Nasal cavity respiratory epithelium epithelial cell of viscerocranial mucosa (primary cell): Measurements from ENCODE around the gene NUP35. TPM values are rescaled to one million over a fixed set of nuclear protein-coding genes. Genes with fewer than 3 reads are reported as not detected.

Experiments used
- total RNA-seq: library from RNA; depleted of rRNA; stranded (reverse); fragments of >200 nt; gene quantifications from 2 replicates; pipeline ENCODE4 v1.2.3, GENCODE V29; 2014

Gene NUP35, protein sequence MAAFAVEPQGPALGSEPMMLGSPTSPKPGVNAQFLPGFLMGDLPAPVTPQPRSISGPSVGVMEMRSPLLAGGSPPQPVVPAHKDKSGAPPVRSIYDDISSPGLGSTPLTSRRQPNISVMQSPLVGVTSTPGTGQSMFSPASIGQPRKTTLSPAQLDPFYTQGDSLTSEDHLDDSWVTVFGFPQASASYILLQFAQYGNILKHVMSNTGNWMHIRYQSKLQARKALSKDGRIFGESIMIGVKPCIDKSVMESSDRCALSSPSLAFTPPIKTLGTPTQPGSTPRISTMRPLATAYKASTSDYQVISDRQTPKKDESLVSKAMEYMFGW
- 11.3 and 15.4 TPM in 2 replicates for total RNA-seq

DNA sequence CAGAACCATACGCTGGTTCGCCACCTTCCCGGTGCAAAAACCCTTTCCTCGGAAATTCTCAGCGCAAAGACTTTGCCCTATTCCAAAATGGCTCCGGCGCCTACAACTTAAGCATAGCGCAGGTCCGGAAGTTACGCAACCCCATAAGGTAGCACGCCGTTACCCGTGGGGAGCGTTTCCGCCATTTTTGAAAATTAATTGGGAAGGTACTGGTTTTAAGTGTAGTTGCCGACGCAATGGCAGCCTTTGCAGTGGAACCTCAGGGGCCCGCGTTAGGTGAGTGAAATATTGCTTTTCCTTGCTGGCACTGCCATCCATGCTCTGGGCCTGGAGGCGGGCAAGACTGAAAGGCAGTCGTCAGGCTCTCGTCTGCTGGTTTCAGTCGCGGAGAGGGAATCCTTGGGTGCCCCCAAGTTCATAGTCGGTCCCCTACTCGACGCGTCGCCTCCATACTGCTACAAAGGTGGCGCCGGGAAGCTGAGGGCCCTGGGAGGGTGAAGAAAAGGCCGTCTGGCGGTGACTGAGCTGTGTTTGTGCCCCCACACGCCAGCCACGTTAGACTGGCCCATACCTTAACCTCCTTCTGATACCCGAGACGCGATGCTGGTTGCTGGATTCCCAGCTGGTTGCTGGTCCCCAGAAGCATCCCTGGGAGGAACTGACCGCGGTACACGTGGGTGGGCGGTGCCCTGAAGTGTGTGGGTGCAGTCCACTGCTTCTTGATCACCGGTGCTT, at the start of gene NUP35:
NUP35 (plus strand) TSS at position 222 of the 735 bp plus-strand sequence; CDS start at position 237, 15 bp downstream.

DNA sequence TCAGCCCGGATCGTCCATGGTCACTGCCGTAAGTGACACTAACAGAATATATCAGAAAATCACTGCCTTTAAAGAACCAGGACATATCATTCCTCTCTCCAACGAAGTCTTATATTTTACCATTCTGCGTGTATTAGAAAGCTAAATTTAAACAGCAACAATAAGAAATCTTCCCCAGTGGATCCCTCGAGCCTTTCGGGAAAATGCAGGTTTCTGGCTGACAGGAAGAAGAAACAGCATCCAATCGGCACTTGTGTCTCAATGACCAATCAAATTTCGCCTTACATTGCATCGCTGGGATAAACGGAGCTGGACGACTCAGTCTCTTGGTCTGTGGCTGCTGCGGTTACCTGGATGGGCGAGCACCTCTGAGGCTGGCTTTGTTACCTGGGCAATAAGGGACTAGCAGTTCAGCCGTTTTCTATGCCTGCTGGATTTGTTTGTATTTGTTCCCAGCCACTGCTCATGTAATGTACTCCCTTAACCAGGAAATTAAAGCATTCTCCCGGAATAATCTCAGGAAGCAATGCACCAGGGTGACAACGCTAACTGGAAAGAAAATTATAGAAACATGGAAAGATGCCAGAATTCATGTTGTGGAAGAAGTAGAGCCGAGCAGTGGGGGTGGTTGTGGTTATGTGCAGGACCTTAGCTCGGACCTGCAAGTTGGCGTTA, 45.6 kb upstream of the NUP35 start, which contains the start of gene DUSP19:
DUSP19 (plus strand) TSS at position 284 of the 675 bp plus-strand sequence; CDS start at position 471, 187 bp downstream.

Other genes starting within 250 kb of the NUP35 start
- 348 and 413 TPM in 2 replicates for gene NCKAP1, start 86.0 kb upstream of the NUP35 start, total RNA-seq
- 0.34 and 1.1 TPM in 2 replicates for gene DUSP19, start 45.7 kb upstream of the NUP35 start, total RNA-seq